NCI-H1105 (cell line): ENCODE measurements around the gene DENND2D.
A peak's percentile ranks its signal among the peaks of the same experiment; 100 is the strongest.
"Not testable (repeated sequence)": the region's sequence is repeated elsewhere in the genome, so short reads cannot be mapped to it uniquely, and the experiment has no call there.

Source experiments
- DNase-seq: peaks from one replicate; lab custom pipeline; 2025; lab: John Stamatoyannopoulos, UW

The DENND2D gene

GRCh38 chr1:111221633-111222291 is 21.3 kb upstream of the DENND2D start:
- no peak for DNase-seq

DNA sequence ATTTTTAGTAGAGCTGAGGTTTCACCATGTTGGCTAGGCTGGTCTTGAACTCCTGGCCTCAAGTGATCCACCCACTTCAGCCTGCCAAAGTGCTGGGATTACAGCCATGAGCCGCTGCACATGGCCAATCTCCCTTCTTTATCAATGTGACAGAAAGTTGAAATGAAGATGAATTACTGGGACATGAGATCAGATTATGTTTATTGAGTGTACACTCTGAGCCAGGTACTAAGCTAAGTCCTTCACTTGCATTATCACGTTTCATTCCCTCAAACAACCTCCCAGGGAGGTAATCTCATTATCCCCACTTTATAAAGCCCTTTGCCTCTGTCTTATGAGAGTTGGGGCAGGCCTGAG is 20.8 kb upstream of the DENND2D start:
- DNase-seq: no peak

GRCh38 chr1:111220302-111220890 is 19.9 kb upstream of the DENND2D start:
- no peak for DNase-seq

GRCh38 chr1:111219557-111220286 is 19.3 kb upstream of the DENND2D start:
- no peak for DNase-seq

DNA sequence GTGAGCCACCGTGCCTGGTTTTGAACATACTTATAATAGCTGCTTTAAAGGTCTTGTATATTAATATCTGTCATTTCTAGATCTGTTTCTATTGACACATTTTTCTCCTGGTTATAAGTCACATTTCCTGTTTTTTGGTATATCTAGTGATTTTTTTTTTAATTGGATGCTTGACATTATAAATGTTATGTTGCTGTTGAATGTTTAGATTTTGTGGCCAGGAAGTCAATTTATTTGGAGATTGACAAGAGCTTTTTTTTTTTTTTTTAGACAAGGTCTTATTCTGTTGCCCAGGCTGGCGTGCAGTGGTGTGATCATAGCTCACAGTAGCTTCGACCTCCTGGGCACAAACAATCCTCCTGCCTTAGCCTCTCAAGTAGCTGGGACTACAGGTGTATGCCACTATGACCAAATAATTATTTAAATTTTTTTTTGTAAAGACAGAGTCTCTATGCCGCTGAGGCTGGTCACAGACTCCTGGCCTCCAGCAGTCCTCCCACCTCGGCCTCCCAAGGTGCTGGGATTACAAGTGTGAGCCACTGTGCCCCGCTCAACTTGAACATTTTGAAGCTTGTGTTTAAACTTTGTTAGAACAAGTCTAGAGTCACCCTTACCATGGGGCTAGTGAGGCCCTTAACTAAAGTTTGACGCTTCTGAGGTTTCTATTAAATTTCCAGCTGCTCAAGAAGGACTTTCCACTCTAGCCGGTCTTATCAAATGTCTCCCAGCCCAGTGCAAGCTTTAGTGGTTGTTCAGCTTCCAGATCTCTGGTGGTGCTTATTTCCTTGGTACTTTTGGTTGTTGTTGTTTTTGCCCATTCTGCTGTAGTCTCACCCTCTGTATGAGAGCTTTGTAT is 18.5 kb upstream of the DENND2D start:
- DNase-seq: no peak

GRCh38 chr1:111217183-111217910 is 16.9 kb upstream of the DENND2D start:
- DNase-seq: no peak

- no peak for DNase-seq
Measured at GRCh38 chr1:111216751-111217150, 16.3 kb upstream of the DENND2D start.

DNA sequence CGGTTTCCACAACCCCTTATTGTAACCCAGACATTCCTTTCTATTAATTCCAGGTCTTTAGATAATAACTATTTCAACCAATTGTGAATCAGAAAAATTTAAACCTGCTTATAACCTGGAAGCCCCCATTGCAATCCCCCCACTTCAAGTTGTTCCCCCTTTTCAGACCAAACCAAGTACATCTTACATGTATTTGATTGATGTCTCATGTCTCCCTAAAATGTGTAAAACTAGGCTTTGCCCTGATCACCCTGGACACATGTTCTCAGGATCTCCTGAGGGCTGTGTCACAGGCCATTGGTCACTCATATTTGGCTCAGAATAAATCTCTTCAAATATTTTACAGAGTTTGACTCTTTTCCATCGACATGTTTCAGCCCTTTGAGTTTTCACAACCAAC is 14.8 kb upstream of the DENND2D start:
- DNase-seq: not testable (repeated sequence)

DNA sequence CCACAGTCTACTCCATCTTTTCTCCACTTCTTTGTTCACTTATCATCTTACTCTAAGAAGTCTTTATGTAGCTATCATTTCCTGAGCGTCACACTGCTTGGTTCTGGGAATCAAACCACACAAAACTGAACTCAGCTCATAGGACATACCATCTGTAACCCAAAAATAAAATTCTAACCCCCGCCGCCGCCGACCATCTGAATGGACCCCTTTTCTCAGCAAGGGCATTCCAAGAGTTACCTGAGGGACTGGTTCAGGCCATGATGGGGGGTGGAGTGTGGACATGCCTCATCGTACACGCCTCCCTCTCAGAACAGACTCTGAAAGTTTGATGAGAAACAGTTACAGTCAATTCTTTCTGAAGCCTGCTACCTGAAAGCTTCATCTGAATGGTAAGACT is 14.4 kb upstream of the DENND2D start:
- DNase-seq: no peak

DNA sequence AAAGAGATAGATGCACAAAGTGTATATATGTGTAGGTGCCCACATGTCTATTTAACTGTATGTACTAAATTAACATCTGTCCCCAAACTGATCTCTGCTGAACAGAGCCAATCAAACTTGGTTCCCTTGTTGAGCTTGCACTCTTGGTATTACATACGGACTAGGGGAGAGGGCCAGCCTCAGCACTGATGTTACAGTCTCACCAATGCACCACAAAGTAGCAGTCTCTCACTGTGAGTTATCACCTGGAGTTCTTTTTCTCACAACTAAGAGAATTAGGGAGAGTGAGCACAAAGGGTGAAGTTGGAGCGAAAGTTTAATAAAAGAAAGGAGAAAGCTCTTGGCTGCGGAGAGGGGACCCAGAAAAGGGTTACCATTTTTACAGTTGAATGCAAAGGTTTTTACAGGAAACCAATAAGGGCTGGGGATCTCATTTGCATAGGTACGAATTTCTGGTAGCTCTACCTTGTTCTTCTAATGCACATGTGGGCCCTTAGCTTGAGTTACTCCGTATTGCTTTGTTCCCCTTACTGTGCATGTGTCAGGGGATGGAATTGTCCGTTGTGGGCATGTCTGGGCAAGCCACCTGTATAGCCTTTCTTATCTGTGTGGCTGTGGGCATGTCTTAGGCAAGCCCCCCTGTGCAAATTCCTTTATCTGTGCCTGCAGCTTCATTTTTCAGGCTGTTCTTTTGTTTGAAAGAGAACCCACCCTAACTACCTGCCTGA is 13.8 kb upstream of the DENND2D start:
- DNase-seq: peak; percentile 16

DNA sequence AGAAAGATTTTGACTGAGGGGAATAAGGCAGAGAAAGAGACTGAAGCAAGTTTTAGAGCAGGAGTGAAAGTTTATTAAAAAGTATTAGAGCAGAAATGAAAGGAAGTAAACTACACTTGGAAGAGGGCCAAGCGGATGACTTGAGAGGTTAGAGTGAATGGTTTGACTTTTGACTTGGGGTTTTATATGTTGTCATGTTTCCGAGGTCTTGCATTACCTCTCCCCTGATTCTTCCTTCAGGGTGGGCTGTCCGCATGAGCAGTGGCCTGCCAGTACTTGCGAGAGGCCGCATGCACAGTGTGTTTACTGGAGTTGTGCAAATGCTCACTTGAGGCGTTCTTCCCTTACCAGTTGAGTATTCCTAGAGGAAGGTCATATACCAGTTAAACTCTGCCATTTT is 13.0 kb upstream of the DENND2D start:
- no peak for DNase-seq

- no peak for DNase-seq
Measured at GRCh38 chr1:111212634-111213335, 12.3 kb upstream of the DENND2D start.

DNA sequence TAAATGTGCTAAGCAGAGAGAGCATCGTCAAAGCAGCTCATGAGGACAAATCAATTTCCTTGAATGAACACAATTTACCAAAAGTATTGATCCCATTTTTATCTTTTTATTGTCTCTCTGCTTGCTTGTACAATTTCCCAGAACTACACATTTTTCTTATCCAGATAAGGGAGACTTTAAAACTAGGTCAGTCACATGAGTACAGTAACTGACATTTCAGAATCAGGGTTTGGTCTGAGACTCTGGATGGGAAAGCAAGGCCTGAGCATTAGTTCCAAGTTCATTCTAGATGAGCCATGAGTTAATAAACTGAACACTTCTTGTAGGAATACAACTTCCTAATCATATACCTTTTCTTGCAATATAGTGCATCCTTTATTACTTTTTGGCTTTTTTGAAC is 11.5 kb upstream of the DENND2D start:
- no peak for DNase-seq

DNA sequence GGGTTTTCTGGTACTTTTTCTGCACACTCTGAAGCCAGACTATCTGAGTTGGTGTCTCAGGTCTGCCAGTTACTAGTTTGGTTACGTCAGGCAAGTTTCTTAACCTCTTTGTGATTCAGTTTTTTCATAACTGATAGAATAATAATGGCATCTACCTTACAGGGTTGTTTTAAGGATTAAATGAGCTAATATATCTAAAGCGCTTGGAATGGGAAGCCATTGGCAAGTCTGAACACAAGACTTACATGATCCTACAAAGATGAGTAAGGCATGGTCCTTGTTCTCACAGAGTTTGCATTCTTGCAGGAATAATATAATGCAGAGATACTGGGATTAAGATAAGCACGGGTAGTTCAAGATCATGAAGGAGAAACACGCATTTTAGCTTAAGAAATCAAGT is 9.2 kb upstream of the DENND2D start:
- no peak for DNase-seq

- no peak for DNase-seq
Measured at GRCh38 chr1:111208921-111209320, 8.5 kb upstream of the DENND2D start.

DNA sequence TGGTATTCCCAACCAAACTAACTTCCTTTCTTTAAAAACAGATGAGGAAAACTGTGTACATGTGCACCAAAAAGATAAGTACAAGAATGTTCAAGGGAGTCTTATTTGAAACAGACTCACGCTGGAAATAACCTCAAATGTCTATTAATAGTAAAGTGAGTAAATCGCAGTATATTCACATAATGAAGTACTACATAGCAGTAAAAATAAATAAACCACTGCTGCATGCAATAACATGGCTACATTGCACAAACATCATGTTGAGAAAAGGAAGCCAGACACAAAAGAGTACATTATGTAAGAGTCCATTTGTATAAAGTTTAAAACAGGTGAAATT is 5.2 kb upstream of the DENND2D start:
- no peak for DNase-seq

GRCh38 chr1:111204983-111205713 is 4.7 kb upstream of the DENND2D start:
- DNase-seq: no peak

GRCh38 chr1:111204201-111204982 is 3.9 kb upstream of the DENND2D start:
- peak; percentile 19 for DNase-seq

GRCh38 chr1:111203681-111204200 is 3.3 kb upstream of the DENND2D start:
- DNase-seq: peak; percentile 61
